Caki2 (cell line): ENCODE data around the gene POLR2L. TPM values are rescaled to one million over a fixed set of nuclear protein-coding genes. Genes with fewer than 3 reads are reported as not detected.

Experiments used
- DNase-seq: peaks from one replicate; pipeline ENCODE4 v3.0.0-alpha.2; 2015; ENCODE audit warnings: low read depth
- in situ Hi-C: cut with HindIII; loops from 2 replicates; pipeline ENCODE4 v1.10.0; 2016; ENCODE audit warnings: low sequenced_read_pairs, low pct_unique_long_range_greater_than_20kb, mixed read lengths
- total RNA-seq: library from RNA; depleted of rRNA; stranded (reverse); fragments of >200 nt; shearing (Covaris generic); gene quantifications from 2 replicates; pipeline ENCODE4 v1.2.3, GENCODE V29; 2014; ENCODE audit warnings: low replicate concordance

POLR2L gene
- total RNA-seq, 1 experiment from 2014 or later = 103 TPM

GRCh38 chr11:858762-859339 is 16.5 kb upstream of the POLR2L start:
- in situ Hi-C loops = no loop called here
- DNase-seq = no peak

GRCh38 chr11:858053-858761 is 15.9 kb upstream of the POLR2L start:
- DNase-seq = no peak
- in situ Hi-C loops = no loop called here

- in situ Hi-C loops = no loop called here
- DNase-seq = no peak
These were observed 14.1 kb upstream of the POLR2L start for GRCh38 chr11:856397-856796.

DNA sequence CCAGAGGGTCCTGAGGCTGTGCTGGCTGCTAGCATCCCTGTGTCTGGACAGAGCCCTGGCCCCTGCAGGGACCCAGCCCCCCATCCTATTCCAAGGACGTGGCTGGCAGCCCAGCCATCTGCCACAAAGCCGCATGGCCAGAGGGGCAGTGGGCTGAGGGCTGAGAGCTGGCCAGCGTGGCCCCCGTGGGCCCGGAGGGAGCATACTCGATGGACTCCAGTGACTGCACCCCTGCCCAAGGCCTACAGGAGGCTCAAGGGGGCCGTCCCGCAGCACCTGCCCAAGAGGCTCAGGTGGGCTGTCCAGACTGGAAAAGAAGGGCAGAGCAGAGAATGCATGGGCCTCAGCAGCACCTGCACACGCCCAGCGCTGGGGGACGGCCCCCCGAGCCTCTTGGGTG is 13.5 kb upstream of the POLR2L start:
- in situ Hi-C loops = no loop called here
- no peak for DNase-seq

GRCh38 chr11:855330-855674 is 13.0 kb upstream of the POLR2L start:
- in situ Hi-C loops = no loop called here
- DNase-seq = no peak

DNA sequence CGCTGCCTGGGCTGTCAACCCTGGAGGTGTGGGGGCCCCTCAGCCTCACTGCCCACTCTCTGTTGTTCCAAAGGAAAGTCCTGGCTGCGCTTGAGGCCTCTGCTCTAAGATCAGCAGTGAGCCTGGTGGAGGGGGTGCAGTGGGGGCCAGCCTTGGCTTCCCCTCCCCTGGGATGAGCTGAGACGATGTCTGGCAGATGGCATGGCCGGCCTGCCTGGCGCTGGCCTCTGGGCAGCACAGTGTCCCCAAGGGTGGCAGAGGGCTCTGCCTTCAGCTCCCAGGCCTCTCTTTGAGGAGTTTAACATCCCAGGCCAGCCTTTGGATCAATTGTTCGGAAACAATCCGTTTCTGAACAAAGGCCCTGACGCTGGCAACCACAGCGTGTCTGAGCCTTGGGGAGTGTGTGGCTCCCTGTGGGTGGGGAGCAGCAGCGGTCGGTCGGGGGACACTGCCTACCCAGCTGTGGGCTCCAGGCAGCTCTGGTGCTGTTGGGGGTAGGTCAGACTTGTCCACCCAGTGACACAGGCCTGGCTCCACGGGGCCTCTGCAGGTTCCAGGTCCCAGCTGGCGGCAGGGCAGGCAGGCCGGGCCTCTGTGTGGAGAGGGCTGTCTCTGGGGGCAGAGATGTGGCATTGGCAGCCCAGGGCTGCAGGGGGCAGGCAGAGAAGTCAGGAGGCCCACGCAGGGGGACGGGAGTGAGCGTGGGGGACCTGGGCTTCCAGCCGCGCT is 12.4 kb upstream of the POLR2L start:
- in situ Hi-C loops = no loop called here

GRCh38 chr11:853682-854448 is 11.5 kb upstream of the POLR2L start:
- in situ Hi-C loops = no loop called here
- DNase-seq = no peak

More for the DNA sequence above, 12.4 kb upstream of the POLR2L start:
- DNase-seq = no peak

DNA sequence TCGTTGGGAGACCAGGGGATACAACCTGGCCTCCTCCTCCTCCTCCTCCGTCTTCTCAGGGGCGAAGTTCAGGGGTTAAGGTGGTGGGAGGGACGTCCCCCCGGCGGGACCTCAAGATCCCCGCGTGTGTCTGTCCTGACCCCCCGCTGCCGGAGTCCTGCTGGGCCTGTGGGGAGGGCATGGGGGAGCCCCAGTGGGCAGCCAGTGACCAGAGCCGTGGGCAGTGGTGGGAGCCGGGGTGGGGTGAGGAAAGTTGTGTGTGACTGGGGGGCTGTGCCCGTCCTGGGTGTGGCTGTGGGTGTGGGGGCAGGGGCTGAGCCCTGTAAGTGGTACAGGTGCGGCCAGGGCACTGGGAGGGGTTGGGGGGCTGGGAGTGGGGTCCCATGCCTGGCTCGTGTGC is 10.4 kb upstream of the POLR2L start:
- DNase-seq = no peak
- in situ Hi-C loops = no loop called here

- in situ Hi-C loops = no loop called here
- DNase-seq = no peak
These were observed 8.7 kb upstream of the POLR2L start for GRCh38 chr11:850775-851763.

DNA sequence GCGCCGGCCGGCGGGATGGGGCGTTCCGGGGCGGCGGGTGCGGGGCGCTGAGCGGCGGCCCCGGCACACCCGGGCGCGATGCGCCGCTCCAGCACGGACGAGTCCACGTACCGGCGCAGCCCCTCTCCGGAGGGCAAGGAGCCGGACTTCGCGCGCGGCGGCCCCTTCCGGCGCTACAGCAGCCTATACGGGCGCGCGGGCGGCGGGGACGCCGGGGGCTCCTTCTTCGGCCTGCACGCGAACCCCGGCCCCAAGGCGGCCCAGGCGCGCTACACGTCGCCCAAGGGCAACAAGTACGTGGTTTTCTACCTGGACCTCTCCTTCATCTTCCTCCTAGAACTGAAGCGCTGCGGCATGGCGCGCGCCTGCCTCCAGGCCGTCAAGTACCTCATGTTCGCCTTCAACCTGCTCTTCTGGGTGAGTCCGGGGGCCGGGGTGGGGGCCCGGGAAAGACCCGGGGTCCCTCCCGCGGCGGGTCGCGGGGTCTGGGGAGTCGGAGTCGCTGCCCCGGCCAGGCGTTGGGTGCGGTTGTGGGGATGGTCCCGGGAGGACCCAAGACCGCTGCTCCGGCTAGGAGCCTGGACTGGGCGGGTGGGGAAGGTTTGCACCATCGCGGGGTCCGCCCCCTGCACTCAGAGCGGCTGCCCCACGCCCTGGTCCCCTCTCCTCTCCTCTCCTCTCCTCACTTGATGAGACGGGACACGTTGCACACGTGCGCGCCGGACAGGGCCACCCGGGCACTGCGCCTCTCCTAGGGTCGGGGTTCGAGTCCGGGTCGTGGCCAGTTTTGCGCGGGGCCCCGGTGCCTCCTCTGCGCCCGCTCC is 7.8 kb upstream of the POLR2L start:
- in situ Hi-C loops = no loop called here
- no peak for DNase-seq

DNA sequence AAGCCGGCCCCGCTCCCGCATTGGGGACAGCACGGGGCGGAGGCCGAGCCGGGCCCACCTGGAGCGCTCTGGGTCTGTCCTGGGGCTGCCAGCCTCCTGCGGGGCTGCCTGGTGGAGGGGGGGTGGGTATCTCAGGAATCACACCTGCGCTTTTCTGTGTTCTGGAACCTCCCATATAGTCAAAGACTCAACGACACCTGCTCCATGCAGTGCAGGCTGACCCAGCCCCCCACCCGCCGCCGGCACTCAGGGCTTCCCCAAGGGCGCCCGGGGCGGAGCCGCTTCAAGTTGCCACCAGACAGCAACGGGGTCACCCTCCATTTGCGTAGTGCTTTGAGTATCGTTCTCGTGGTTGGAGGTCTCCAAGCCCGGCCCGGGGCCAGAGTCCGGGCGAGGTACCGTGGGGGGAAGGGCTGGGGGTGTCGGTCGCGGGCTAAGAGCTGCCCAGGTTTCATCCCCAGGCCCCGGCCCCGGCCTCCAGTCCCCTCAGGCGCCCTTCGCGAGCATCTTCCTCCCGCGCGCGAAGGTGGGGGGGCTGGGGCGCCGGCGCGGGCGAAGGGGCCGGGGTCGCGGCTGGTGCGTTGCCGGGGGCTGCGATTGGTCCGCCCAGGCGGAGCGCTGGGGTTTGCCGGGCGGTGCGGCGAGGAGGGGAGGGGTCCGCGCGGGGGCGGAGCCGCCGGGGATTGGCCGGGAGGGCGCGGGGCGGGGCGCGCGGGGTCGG is 6.9 kb upstream of the POLR2L start:
- no peak for DNase-seq
- in situ Hi-C loops = no loop called here

DNA sequence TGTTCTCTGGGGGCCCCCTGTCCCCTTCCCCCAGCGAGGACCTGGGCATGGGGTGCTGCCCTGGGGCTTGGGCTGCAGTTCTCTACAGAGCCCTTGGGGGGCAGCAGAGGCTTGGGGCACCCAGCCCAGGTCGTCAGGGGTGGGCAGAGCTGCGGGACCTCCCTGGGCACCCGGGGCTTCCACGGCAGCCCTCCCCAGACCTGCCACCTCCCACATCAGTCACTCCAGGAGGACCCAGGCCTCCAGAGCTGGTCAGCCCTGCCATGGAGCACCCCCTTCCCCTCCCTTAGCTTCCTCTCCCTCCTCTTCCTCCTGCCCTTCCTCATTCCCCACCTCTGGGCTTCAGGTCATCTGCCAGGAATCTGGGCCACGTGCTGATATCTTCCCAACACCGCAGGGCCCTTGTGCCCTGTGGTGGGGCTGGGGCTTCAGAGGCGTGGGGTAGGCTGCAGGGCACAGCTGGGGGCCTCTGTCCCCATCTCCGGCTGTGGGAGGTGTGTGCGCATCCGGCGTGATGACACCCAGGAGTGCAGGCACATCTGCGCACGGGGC is 6.1 kb upstream of the POLR2L start:
- in situ Hi-C loops = no loop called here
- DNase-seq = no peak

DNA sequence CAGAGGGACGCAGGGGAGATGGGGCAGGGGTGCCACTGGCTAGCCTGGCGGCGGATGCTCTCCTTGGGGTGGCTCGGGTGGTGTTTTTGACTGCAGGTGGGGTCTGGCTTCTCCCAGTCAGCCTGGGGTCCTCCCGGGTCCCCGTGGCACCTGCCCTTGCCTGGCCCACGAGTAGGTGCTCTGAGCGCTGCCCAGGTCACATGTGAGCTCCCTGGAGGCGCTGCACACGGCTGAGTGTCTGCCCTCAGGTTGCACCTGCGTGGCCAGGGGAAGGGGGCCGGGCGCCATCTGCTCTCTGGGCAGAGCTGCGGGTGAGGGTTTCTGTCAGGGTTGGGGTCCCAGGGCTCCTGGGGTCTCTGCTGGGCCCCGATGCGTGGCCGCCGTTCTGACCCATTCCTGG is 5.5 kb upstream of the POLR2L start:
- in situ Hi-C loops = no loop called here
- DNase-seq = no peak

- no peak for DNase-seq
- in situ Hi-C loops = no loop called here
These were observed 4.3 kb upstream of the POLR2L start for GRCh38 chr11:846496-847098.

- in situ Hi-C loops = no loop called here
These were observed 3.7 kb upstream of the POLR2L start for GRCh38 chr11:845872-846495.

More at GRCh38 chr11:845872-846495, 3.7 kb upstream of the POLR2L start:
- no peak for DNase-seq
